Measurements from ENCODE around the gene PBX1.

The PBX1 gene

DNA sequence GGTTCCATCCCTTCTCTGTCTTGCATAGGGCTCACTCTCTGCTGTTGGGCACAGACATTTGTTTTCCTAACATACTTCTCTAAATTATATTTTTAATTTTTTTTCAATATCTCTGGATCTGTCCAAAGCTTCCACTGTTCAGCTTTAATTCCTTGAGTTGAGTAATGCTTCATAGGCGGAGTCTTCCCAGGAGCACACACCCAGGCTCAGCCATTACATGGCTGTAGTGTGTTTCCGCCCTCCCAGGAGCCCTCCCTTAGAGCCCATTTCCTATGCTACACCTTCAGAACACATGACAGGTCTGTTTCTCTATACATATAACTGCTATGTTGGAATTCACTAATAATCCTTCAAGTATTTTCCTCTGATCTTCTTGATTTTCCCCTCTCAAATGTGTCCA is 297.4 kb downstream of the PBX1 start:
- no peak for DNase-seq

DNA sequence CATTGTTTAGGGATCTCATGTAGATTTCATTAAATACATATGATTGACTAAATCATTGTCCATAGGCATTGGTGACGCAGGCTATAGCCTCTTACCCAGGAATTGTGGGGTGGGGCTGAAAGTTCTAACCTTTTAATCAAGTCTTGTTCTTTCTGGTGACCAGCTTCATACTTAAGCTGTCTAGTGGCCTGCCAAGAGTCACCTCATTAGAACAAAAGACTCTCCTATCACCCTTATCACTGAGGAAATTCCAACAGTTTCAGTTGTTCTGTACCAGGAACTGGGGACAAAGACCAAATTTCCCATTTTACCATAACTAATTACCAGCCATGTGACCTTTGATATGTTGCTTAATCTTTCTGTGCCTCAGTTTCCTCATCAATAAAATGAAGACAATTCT is 298.5 kb downstream of the PBX1 start:
- DNase-seq = no peak

DNA sequence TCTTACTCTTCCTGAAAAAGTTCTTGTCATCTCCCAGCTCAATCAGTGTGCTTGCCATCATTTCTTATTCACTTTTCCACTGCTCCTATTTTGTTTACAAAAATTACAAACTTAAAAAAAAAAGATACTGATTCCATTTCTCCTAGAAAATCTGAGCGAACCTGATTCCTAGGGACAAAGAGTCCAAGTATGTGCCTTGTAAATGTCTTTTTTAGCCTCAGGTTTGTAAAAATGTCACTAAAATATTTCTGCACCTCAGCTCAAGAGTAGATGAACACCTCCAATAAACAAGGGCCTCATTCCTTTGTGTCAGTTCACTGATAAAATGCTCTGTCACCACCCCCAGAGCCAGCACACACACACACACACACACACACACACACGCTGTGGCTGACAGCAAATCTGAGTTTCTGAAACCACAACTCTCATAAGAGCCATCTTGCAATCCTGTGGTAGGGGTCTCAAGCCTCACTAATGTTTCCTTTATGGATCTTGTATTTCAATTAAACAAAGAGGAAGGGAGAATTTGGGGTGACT is 299.2 kb downstream of the PBX1 start:
- DNase-seq = no peak

DNA sequence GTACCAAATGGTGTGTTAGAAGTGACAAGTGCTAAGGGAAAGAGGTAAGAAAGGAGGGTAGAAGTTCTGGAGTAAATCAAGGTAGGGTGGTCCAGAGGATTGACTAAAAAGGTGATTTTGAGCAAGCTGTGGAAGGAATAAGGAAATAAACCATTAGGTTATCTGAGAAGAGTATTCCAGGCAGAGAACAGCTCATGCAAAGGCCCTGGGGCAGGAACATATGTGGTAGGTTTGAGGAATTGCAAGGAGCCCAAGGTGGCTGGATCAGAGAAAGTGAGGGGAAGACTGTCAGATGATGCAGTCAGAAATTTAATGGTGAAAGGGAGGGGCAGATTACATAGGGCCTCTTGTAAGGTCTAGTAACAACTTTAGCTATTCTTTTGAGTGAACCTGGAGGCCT is 302.6 kb downstream of the PBX1 start:
- DNase-seq = no peak

DNA sequence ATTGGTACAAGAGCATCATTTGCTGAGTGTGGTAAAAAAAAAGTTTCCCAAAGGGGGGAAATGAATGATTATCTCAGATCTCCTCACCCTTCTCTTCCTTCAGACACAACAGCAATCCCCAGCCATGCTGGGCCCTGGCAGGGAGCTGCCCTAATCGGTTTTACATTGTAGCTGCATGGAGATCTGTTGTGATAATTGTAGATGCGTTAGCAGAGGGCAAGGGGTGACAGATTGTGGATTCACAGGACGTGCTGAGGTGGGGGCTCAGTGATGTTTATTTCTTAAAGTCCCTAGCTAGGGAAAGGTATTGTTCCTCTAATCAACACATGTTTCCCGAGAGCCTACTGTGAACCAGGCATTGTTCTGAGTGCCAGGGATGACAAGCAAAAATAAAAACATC is 304.1 kb downstream of the PBX1 start:
- no peak for DNase-seq

DNA sequence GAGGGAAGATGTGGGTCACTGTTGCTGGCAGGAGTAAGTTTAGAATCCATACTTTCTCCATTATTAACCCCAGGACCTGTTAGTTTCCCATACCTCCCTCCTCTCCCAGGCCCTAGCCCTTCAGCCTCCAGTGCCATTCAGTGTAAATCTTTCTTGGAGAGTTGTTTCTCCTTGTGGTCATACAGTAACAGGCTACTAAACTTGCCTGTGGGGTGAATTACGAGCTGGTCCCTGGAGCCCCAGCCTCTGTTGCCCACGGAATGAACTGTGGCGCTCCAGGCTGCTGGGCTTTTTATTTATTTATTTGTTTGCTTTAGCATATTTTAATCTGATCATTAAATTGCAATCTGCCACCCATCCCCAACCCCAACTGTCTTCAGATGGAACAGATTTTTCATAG is 305.2 kb downstream of the PBX1 start:
- DNase-seq = no peak

DNA sequence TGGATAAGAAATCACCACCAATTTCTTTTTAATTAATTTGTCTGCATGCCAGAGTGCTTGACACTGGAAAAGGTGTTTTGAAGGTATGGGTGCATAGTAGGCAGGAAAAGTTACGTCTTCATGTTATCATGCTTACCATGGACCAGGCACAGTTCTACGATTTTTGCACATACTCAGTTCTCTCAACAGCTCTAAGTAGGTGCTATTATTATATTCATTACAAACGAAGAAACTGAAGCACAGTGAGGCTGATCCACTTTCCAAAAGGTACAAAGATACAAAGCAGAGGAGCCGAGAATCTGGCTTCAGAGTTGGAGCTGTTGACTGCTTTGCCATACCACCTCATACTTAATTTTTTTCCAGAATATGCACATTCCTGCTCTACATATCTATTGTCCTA is 306.4 kb downstream of the PBX1 start:
- no peak for DNase-seq

DNA sequence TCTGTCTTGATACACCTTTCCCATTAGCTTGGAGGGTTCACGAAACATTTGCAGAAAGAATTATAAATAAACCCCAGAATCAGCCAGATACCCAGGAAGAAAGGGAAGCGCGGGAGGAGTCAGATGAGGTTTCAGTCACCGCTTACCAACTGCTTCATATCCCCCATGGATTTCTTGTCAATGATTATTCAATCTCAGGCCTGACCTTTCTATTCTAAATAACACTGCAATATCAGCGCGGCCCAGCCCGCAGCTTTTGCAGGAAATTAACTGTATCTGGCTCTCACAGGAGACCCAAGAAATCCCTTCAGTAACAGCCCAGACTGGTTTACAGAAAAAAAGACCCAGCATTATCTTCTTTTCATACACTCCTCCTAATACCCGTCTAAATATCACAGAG is 308.6 kb downstream of the PBX1 start:
- no peak for DNase-seq

DNA sequence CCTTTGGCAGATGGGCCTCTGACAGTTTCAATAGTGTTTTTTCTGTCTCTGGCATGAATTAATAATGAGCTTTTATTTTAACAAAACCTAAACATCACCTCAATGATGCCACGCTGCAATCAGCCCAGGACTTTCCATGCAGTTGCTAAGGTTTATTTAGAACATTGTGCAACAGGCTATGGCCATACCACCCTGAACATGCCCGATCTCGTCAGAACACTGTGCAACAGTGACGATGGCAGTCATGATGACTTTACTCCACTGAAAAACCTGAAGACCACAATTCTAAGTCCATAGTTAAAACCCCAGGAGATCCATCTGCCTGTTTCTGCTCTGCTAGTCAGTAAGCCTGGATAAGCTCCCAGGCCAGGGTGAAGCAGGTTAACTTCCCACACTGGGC is 310.0 kb downstream of the PBX1 start:
- DNase-seq = no peak

DNA sequence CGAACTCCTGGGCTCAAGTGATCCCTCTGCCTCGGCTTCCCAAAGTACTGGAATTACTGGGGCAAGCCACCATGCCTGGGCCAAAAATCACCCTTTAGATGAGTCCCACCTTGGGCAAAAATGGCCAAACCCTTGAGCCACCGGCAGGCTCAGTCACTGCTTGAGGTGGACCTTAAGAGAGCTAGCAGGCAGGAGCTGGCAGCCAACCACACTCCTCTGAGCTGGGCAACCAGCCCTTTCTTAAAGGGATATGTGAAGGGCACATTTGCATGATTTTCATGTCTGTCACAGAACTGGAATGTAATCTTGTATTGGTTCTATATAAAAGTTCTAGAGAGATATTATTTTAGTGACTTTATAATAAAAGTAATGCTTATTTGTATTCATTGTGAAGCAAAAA is 316.5 kb downstream of the PBX1 start:
- DNase-seq = peak in 3 of 56 donors; percentile 0 to 7 (median 1)

DNA sequence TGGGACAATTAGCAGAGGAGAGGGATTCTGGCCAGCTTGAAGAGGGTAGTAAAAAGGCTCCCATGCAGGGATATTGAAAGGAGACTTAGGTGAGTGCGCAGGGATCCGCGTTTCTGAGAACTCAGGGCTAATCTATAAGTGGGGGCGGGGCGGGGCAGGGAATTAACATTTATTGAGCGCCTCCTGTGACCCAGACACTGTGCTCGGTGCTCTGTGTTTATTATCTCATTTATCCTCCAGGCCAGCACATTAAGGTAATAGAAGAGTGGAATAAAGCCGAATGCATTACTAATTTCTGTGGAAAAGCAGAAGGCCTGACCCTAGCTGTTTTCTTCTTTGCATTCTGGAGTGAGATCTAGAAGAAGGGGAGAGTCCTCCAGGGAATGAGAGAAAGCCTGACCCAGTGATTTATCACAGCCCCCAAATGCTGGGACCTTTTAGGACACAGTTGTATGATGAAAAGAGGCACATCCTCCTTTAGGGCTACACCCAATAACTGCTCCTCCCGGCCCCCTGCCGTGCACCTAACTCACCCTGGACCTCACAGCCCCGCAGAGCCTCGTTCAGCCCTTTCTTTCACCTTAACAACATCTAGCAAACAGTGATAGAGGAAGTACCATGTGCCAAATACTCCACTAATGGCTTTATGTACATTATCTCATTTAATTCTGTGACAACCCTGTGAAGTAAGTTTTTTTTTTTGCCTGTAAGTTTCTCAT is 317.6 kb downstream of the PBX1 start:
- no peak for DNase-seq

DNA sequence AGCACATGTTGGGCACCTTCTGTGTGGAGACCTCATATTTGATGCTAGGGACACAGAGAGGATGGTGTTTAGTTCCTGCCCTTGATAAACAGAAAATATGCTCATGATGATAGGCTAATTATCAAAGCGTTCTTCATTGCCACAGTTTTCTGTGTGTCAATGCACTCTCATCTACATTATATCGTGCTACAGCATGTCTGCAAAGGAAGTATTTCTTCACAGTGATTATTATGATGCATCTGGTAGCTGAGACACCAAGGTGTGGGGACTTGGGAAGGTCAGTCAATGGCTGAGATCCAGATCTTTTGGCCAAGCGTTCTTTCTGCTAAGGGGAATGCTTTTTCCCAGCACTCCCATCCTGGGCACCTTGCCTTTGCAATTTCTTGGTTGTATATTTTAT is 321.2 kb downstream of the PBX1 start:
- no peak for DNase-seq

DNA sequence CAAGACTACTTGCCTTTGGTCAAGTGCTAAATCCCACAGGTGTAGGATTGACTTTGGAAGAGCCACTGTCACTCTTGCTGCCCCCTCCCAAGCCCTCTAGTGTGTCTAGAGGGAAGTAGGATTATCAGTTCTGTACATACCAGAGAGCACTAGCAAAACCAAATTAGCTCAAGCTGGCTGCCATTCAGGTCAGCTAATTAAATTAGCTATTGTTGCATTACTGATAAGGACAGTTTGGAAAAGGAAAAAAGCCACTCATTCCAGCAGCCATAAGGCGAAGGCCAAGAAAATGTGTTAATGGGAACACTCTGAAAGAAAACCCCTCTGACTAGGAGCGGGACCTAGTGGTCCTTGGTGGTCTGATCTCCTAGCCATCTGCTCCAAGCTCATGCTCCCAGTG is 321.7 kb downstream of the PBX1 start:
- DNase-seq = no peak

DNA sequence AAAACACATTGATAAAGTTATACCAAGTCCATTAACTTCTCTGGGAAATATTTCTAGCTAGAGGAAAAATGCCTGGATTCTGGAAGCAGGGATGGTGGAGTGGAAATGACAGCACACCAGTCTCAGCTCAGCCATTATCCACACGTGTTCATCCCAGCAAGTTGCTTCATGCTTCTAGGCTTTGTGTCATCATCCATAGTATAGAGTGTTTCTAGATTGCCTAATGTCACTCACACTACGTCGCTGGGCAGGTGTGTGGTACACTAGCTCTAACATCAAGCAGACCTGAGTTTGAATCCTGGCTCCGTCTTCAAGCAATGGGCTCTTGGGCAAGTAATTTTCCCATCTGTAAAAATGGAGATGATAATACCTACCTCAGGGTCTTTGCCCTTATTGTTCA is 326.3 kb downstream of the PBX1 start:
- DNase-seq = no peak

DNA sequence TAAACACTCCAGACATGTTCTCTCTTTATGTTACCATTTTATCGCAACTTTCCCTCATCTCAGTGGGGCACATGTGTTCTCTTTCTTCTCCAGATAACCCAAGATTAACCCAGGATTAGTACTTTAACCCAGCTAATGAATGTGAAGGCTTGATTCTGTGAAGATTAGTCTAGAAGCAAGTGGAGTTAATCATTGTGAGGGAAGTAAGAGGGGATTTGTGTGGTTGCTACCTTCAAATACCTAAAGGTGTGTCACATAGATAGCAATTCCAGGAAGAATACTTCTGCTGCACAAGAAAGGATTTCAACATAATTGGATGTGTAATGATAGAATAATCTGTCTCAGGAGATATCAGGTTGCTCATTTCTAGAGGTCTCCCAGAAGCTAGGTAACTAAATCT is 327.1 kb downstream of the PBX1 start:
- DNase-seq = no peak

DNA sequence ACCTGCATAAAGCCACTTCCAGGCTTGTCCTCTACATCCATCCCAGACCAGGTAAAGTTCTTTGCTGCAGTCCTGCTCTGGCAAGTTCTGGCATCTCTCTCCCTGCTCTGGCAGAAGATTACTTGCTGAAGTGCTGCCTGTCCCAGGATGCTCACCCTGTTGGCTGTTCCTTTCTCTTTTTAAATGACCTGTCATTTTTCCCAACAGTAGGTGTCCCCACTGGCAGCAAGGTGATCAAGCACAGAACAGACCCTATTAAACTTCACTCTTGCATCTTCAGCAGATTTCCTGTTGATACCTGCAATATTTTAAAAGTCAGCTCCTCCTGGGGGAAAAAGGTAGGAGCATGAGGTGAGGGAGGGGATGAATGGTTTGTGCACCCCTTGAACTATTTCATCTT is 332.6 kb downstream of the PBX1 start:
- DNase-seq = no peak

DNA sequence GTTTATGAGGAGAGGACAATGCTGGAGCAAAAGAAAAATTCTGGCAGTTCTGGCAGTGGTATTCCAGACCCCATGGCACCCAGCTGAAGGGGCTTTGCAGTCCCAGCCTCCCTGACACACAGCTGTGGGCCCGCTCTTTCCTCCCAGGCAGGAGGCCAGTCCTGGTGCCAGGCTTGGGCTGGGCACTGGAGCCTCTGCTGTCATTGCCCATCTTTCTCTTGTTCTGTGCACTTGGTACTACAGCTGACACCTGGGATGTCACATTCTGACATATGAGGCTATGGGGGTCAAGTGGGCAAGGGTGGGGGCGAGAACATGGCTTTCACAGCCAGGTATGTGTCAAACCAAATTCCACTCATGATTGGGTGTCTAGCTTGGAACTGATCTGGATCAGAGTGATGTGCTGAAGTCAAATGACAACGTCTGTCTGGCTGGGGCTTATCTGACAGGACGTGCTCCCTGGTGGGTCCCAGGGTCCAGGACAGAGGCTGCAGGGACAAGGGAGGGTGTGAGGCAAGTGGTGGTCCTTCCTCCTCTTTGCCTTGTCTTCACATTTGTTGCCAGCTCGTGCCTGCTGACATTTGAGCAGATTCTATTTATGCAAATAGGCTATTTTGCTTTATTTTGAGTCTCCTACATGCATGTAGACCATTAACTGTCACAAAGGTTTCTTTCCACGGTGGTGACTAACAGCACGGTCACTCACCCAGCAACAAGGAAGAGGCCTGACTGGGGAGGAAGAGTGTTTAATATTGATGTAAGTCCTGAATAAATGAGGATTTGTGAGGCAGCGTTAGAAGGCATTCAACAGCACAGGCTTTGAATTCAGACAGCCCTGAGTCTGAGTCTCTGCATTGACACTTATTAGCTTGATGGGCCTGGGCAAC is 336.3 kb downstream of the PBX1 start:
- peak in 2 of 56 donors; percentile 1 to 8 for DNase-seq

DNA sequence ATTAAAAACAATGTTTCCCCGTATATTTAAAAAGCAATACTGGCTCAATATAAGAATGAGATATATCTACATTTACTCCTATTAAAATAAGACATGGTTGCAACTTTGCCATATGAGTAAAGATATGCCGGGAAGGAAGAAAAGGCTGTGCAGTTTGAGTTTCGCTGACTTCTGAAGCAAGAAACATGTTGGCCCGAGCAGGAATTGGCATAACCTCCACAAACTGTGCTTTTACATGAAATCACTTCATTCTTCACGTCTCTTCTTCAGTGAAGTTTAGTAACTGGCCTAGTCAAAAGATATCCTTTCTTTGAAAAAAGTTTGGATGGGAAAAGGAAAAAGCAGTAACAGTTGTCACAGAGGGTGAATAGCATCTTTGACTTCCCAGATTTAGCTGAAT is 342.0 kb downstream of the PBX1 start:
- no peak for DNase-seq

All from nucleus accumbens (tissue), 56 donors.